ENCODE results near the gene YPEL2. TPM values are rescaled to one million over a fixed set of nuclear protein-coding genes. Genes with fewer than 3 reads are reported as not detected.

Gene YPEL2
- total RNA-seq, 1 experiment from 2014 or later, result 0.15 TPM

DNA sequence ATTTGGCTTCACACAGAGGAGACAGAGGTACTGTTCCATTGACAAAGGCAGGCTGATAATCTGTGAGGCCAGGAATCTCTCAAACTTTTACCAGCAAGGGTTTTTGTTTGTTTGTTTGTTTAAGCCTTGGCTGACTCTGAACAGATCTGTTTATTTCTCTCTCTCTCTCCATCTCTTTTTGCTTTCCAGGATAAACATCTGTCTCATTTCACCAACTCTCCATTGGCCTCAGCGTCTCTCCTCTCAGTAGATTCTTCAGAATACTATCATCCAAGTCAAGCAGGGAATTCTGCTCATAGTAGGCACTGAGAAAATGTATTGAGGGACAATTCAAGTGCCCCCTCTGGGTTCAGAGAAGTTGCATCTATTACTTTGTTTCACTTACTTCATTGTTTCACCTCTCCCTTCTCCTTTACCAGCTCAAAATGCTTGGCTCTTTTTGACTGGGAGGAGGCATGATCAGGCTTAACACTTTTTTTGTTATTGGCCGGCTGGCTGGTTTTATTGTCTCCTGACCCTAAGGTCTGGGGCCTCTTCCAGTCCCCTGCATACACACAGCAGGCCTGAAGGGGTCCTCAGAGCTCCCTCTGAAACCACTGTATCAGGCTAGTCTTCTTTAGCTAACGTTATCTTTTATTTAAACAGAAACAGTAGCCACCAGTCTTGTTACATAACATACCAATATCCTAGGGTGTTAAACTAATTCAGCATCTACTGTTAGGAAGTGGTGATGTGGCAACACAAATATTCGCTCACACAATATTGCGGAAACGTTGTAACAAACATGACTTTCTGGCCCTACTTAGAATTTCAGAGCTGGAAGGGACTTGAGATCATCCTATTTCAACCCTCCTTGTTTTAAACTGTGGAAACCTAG lies 2.0 kb upstream of the YPEL2 start:
- DNase-seq (ENCODE audit: extremely low read depth, low read depth), result peak; percentile 36

DNA sequence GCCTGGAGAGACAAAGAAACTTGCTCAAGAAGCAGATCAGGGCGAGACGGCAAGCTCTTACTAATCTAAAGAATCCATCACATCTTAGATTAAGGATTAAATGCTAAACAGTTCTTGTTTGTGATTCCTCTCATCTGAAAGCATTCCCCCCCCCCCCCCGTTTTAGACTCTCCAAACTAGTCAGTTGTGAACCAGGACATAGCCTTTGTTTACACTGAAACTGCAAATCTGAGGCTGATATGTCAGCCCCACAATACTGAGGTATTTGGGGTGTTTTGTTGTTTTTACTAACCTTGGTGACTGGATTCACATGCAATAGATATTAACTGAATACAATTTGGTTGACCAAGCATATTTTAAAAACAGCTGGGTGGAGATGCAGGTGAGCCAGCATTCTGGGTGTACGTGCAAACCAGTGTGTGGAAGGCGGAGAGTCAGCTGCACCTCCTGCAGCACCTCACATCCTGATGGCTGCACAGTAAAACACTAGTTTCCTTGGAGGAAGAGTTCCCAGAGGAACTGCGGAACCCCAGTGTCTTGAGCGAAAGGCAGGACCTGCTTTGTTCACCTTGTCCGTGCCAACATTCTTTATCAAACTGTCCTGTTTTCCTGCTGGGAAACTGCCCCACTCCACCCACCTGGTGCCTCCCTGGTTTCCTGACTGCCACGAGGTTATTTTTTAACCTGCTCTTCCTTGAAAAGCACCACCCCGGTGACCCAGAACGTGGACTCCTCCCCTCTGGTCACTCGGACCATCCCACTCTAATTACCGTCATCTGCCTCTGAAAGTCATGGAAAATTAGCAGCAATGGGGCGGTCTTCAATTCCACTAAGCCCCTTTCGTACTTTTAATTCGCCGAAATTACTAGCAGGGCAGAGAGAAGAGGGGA lies 1.2 kb upstream of the YPEL2 start:
- no peak for DNase-seq (ENCODE audit: extremely low read depth, low read depth)

DNA sequence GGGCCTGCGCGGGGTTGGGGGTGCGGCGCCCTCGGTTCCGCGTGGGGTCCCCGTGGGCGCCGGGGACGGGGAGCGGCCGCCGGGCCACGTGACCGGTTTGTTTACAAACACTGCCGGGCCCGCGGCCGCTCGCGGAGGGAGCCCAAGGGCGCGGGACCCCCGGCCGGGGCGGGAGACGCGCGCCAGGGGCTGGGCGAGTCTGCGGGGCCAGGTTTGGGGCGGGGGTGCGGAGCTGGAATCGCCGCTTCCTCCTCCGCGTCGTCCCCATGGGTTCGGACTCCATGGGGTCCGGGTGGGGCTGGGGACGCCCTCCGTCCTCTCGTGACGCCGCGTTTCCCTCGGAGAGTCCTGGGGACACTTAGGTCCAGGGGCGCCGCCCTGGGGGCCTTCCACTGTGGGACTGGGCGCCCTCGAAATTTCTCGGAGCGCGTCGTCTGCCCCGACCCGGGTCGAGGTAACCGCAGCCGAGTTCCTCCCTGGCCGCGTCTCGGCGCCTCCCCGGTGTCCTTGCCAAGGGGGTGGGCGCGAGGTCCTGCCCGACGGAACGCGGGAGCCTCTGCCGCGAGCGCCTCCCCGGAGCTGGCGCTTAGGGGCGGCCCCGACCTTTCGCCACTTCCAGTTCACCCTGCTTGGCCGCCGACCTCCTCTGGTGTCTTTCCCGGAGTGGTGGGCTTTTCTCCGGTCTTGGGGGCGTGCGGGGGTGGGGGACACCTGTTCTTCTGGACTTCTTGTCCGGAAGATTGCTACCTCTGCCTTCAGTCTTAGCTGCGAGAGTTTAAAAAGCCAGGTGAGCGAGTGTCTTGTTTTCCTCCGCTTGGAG lies 684 bp downstream of the YPEL2 start:
- no peak for DNase-seq (ENCODE audit: extremely low read depth, low read depth)

DNA sequence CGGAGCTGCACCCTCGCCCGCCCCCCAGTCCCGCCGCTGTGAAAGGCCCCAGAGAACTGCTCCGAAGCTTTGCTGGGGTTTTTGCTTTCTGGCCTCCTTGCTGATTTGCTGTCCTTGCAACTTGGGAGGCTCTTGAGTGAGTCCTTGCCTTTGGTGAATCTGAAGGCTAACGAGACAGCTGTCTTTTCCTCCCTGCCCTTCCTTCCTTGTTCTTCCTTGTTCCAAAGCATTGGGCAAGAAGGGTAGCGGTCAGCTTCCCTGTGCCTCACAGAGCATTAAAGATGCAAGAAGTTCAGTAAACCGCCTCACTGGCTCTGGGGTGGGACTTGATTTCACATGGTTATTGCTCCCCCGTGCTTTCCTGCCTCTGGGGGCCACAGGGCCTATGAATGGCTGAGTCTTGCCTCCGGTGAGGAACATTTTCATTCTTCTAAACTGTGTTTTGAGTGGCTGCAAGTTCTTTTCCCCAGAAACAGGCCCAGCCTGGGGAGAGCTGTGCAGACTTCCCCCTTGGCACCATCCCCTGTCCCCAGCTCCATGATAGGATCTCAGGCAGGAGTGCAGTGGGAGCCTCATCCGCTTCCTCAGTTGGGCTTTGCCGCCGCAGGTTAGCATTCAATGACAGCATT lies 1.4 kb downstream of the YPEL2 start:
- no peak for DNase-seq (ENCODE audit: extremely low read depth, low read depth)

DNA sequence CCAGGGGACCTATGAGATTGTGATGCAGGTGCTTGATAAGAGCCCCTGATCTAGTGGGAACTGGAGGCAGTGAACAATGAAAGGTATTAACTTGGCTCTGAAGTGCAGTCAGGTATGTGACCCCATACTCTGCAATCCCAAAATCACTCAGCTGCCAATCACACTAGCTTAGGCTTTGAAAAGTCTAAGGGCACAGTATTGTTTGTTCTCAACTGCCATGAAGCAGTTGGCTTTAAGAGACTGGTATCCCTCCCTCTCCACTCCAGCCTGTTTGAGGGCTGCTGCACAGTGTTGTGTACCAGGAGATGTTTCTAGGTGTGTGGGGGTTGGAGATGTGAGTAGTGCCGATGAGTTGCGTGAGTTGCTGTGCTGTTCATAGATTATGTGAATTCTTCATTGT lies 2.4 kb downstream of the YPEL2 start:
- no peak for DNase-seq (ENCODE audit: extremely low read depth, low read depth)

DNA sequence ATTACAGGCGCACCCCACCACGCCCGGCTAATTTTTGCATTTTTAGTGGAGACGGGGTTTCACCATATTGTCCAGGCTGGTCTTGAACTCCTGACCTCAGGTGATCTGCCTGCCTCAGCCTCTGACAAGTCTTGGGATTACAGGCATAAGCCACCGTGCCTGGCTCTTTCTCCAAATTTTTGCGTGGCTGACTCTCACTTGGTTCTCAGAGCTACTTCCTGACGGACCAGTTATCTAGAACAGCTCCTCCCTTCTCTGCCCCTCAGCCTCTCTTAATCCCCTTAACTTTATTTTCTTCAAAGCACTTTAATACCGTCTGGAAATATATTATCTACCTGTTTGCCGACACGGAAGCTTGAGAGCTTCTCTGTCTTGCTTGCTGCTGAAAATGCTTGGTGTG lies 4.2 kb downstream of the YPEL2 start:
- DNase-seq (ENCODE audit: extremely low read depth, low read depth), result no peak

DNA sequence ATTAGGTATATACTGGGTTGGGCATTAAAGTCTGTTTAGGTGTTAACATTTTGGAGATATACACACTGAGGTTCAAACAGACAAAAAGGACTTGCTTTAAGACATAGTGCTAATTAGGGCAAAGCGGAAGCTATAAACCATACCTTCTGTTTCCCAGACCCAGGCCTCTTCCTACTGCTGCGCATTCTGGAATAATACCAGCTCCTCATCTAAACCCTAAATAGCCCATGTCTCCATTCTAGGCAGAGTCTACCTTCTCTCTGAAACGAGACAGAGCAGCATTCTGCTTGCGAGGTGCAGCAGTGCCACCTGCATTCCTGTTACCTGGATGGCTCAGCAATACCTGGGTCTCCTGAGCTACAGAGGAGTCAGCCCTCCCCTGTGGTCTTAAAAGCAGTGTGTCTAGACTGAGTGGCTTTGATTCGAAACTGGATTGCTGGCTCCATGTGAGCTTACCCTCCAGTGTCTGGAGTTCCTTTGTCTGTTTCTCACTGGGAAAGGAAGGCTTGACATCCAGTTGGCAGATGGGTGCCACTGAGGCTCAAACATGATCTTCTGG lies 6.4 kb downstream of the YPEL2 start:
- no peak for DNase-seq (ENCODE audit: extremely low read depth, low read depth)

DNA sequence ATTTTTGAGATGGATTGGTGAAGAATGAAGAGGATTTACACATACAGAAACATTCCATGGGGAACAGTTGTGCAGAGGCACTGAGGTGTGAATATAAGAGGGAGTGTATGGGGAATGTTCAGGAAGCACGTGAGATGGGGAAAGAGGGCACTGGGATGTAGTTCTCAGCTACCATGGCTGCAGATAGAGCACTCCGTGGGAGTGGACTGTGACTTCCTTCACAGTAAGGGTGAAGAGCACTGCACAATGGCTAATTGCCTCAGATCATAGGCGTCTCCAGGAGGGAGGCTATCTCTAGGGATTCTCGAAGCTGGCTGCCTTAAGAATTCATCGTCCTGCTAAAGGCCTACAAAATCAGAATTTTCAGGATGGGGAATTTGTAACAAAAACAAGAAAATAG lies 7.0 kb downstream of the YPEL2 start:
- no peak for DNase-seq (ENCODE audit: extremely low read depth, low read depth)

DNA sequence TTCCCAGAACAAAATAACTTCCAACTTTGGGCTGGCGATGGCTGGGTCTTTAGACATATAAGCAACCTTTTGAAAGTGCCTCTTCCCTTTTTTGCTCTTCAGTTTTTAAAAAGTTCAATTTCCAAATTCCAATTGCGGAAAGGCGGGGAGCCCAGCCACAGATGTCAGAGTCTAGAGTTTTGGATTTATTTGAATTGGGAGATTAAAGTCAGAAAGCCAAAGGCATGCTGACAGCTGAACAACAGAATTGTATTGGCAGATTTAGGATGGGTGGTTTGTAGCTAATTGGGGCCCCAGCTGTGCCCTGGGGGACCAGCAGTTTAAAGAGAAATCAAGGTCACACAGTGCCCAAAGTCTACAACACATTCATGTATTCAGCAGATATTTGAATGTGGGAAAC lies 10.5 kb downstream of the YPEL2 start:
- no peak for DNase-seq (ENCODE audit: extremely low read depth, low read depth)

DNA sequence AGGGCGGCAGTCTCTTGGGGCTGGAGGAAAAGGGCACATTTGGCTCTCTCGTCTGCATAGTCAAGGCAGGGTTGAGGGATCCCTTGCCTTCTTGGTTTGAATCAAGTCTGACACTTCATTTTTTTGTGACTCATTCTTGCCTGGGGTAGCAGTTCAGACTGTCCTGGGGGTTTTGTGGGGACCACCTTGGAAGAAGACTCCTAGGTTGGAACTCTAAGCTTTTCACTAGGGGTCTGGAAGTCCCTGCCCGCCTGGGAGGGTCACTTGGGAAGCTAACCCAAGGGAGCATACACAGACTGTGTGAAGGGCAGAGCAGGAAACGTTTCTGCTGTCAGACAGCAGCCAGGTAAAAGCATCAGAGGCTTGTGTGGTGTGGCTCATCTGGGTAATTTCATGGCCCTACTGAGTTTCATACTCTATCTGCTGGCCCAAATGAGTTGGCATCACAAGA lies 11.3 kb downstream of the YPEL2 start:
- DNase-seq (ENCODE audit: extremely low read depth, low read depth), result no peak

DNA sequence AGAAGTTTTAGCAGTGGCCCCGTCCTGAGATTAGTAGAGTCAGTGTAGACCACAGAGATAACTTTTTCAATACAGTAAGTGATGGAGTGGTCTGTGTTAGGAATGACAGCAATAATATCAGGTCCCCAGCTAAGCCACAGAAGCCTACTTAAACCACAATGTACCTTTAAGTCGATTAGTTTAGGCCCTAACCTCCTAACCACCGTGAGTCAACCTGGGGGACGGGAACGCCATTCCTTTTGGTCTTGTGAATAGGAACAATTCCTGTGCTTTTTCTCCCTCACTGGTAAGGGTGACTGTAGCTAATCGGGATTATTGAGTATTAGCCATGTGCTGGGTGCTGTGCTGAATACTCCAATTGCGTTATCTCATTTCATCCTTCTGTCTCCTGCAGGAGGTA lies 14.0 kb downstream of the YPEL2 start:
- DNase-seq (ENCODE audit: extremely low read depth, low read depth), result no peak

DNA sequence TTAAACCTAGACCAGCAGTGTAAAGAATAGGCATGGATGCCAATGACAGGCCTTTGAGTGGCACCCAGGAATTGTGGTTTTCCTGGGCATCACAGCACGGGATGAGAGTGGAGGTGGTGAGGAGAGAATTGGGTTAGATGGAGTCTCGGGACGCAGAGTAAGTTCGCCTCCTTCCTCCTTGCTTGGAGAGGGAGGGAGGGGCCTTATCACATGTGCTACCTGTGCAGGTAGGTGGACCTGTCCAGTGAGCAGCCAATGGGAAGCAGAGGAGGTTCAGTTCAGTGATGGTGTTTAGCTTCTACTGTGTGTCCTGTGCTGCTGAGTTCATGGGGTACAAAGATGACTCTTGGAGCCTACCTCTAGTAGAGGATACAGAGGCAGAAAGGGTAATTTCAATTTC lies 14.9 kb downstream of the YPEL2 start:
- no peak for DNase-seq (ENCODE audit: extremely low read depth, low read depth)

DNA sequence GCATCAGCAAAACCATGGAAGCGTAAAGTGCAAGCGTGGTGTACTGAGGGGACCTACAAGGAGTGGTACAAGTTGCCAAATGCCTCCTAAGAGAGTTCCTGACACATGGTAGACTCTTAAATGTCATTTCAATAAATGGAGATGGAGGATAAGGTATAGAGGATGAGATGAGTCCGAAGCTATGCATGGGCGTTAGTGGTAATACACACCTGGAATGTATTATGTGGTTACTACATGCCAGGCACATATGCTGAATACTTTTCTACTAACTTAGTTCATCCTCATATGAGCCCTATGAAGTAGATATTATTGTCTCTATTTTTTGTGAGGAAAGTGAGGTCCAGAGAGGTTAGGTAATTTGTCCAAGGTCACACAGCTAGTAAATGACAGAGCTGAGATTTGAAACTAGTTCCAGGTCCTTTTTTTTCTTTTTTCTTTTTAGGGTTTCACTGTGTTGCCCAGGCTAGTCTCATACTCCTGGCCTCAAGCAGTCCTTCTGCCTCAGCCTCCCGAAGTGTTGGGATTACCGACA lies 15.5 kb downstream of the YPEL2 start:
- DNase-seq (ENCODE audit: extremely low read depth, low read depth), result no peak

DNA sequence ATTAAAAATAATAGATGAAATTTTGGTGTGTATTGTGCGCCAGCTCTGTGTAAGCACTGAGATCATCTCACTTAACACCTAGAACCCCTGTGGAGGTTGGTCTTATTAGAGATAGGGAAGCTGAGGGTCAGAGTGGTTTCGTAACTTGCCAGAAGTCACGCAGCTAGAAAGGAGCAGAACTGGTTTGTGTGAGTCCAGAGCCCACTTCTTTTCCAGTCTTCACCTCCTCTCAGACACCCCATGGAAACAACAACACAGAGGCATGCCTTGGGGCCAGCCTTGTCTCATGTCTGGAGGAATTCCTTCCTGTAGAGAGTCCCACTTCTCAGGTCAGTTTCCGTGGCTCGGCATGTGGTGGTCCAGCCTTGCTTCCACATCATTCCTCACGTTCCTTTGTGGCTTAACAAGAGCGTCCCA lies 16.5 kb downstream of the YPEL2 start:
- DNase-seq (ENCODE audit: extremely low read depth, low read depth), result no peak

DNA sequence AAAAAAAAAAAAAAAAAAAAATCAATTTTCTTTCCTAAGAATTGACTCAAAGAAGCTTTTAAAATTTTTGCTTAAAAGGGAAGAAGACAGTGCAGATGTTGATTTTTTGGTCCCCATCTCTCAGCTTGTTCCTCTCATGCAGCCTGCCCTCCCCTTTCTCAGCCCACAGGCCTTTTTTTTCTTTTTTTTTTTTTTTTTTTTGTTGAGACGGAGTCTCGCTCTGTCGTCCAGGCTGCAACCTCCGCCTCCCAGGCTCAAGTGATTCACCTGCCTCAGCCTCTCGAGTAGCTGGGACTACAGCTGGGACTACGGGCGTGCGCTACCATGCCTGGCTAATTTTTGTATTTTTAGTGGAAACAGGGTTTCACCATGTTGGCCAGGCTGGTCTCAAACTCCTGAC lies 17.7 kb downstream of the YPEL2 start:
- no peak for DNase-seq (ENCODE audit: extremely low read depth, low read depth)

DNA sequence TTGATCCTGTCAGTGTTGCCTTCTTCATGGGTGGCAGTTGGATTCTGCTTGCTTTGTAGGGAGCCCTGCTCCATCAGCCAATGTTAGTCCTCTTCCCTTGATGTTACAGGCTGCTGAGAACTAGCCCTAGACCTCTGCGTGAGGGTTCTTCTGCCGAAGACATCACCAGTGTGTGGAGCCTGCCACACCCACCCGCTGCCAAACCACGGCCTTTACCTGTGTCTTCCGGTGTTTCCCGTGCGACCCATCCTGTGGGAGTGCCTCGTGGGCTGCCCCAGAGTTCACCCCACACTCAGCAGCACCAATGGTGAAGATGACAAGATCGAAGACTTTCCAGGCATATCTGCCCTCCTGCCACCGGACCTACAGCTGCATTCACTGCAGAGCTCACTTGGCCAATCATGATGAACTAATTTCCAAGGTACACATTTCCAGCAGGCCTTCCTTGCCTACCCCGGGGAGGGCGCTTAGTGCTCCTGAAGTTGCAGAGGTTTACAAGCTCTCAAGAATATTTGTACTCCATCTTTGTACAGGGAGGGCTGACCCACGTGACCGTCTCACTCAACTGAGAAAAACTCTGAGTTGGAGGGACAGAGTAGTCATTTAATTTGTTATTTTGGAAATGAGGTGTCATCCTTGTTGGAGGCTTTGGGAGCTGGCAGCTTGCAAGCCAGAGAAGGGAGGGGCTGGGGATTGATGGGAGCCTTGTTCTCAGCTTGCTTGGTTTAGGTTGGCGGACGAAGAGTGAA lies 21.8 kb downstream of the YPEL2 start:
- DNase-seq (ENCODE audit: extremely low read depth, low read depth), result no peak

DNA sequence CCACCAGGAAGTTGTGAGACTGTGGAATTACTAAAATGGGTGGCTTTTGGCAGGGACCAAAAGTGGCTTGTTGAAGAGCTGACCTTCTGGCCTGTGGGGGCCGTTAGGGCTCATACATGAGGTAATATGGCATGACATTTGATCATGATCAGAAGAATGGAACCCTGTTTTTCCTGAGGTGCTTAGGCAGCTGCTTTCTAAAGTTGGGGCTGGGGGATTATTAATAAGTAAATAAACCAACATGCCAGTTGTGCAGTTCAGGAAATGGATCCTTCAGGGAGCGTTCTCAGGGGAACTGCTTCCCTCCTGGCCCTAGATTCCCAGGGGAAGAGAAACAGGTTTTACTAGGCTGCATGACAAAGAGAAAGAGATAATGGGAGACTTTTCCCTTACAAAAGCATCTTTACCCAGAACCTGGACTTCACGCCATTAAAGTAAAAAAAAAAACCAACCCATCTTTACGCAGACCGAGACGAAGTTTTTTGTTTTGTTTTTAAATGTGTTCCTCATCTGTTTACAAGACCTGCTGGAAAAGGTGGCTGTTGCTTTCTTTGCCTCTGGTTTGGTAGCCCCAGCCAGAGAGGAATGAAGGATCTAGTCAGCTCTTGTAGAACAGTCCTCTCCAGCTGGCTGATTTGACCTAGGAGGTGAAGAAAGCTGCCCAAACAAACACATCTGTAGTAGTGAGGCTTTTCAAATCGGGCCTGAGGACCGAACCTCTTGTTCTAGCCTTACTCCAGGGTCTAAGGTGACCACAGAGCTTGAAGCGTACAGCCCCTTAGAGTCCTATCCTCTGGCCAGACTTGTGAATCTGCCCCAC lies 22.7 kb downstream of the YPEL2 start:
- DNase-seq (ENCODE audit: extremely low read depth, low read depth), result no peak

DNA sequence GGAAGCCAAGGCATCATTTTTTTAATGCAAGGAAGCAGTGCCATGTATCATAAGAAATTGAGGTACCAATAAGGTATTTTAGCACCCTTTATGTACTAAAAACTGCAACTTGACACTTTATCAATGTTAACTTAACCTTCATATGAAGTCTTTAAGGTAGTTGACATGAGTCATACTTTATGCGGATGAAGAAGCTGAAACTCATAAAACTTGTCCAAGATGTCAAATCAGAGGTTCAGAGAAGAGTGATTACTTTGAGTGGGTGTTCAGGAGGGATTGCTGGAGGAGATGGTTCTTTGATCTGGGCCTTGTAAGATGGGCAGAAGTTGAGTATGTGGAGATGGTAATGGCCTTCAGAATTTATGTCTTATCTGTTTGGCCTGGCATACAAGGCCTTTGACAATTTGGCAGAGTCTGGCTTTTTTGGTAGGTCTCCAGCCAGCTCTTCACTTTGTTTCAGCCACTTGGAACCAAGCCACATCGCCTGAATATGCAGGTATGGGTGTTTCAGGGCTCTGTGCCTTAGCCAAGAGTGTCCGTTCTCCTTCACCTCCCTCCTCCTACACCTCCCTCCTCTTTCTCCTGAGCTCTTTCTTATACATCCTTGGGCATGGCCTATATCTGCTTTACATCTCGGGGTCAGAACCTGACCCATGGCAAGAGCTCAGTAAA lies 23.7 kb downstream of the YPEL2 start:
- DNase-seq (ENCODE audit: extremely low read depth, low read depth), result no peak

All from NCI-H460 (cell line).